ENCODE data around the gene FCF1. TPM values are rescaled to one million over a fixed set of nuclear protein-coding genes. Genes with fewer than 3 reads are reported as not detected.

The FCF1 gene
- total and polyA plus RNA-seq, 9 of the 15 experiments (the other 6 are each of a cell fraction or from before 2014, with no cell fraction given), result 6.8 to 91.9 (median 40.0) TPM

- TF ChIP-seq BCLAF1 (IDR thresholded peaks at IDR 0.05; ENCODE audit: borderline replicate concordance in 1 of 2, control insufficient read depth in 1 of 2, low read depth in 2 of 2, low read length in 1 of 2), result 0 out of 4 replicates have a peak, but pooled peaks of 1 of the 2 experiments have one; percentile 28
- peak in 1 of 2 experiments; percentile 47; a peak in 2 of 4 replicates for TF ChIP-seq MNT (conservative IDR thresholded peaks at IDR 0.05)
- peak; percentile 69 for TF ChIP-seq CXXC5 (CRISPR knock-in tag; IDR thresholded peaks at IDR 0.05)
- TF ChIP-seq NBN (IDR thresholded peaks at IDR 0.05; ENCODE audit: low read depth), result peak; percentile 61; the same call in 1 of the 2 replicates
- peak; percentile 88 for TF ChIP-seq POLR2A (conservative IDR thresholded peaks at IDR 0.05)
- TF ChIP-seq ZNF384 (IDR thresholded peaks at IDR 0.05; ENCODE audit: low read depth, low read length), result peak; percentile 93
- peak; percentile 28; the same call in 1 of the 2 replicates for TF ChIP-seq JUND (IDR thresholded peaks at IDR 0.05; ENCODE audit: borderline replicate concordance, low read depth, low read length)
- TF ChIP-seq JUND (tag; IDR thresholded peaks at IDR 0.05; ENCODE audit: borderline replicate concordance, low read depth, low read length), result no peak
- TF ChIP-seq CREB3L1 (IDR thresholded peaks at IDR 0.05; ENCODE audit: borderline replicate concordance, low read depth), result peak; percentile 77; the same call in 1 of the 2 replicates
- TF ChIP-seq, protein P1, sequence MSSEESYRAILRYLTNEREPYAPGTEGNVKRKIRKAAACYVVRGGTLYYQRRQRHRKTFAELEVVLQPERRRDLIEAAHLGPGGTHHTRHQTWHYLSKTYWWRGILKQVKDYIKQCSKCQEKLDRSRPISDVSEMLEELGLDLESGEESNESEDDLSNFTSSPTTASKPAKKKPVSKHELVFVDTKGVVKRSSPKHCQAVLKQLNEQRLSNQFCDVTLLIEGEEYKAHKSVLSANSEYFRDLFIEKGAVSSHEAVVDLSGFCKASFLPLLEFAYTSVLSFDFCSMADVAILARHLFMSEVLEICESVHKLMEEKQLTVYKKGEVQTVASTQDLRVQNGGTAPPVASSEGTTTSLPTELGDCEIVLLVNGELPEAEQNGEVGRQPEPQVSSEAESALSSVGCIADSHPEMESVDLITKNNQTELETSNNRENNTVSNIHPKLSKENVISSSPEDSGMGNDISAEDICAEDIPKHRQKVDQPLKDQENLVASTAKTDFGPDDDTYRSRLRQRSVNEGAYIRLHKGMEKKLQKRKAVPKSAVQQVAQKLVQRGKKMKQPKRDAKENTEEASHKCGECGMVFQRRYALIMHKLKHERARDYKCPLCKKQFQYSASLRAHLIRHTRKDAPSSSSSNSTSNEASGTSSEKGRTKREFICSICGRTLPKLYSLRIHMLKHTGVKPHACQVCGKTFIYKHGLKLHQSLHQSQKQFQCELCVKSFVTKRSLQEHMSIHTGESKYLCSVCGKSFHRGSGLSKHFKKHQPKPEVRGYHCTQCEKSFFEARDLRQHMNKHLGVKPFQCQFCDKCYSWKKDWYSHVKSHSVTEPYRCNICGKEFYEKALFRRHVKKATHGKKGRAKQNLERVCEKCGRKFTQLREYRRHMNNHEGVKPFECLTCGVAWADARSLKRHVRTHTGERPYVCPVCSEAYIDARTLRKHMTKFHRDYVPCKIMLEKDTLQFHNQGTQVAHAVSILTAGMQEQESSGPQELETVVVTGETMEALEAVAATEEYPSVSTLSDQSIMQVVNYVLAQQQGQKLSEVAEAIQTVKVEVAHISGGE (CRISPR knock-in tag; IDR thresholded peaks at IDR 0.05), result 0 out of 6 replicates have a peak, but pooled peaks of 1 of the 3 experiments have one; percentile 27
- peak; percentile 65 for TF ChIP-seq RBBP5 (IDR thresholded peaks at IDR 0.05; ENCODE audit: borderline replicate concordance, insufficient read depth, low read length, poor library complexity, severe bottlenecking)
- 0 out of 2 replicates have a peak, but pooled peaks have one; percentile 50 for TF ChIP-seq ZNF232 (CRISPR knock-in tag; IDR thresholded peaks at IDR 0.05)
These were observed 50.2 kb downstream of the FCF1 start, which contains the start of gene YLPM1 (continued) for GRCh38 chr14:74762917-74763802.
